ENCODE data around the gene DNAH9. TPM values are rescaled to one million over a fixed set of nuclear protein-coding genes. Genes with fewer than 3 reads are reported as not detected.

Gene DNAH9
- total and polyA plus RNA-seq, 2 of the 8 experiments (the other 6 are each of a cell fraction or from before 2014, with no cell fraction given): 0.21 to 0.86 TPM

- FAIRE-seq: no peak
- H3K9me3 ChIP-seq (ENCODE audit: insufficient read depth in 2 of 2, low read depth in 1 of 2, low read length in 1 of 2): no peaks in the 10 kb centered on the region
- WGBS, 2 experiments (ENCODE audit: extremely low coverage in 1 of 2, insufficient coverage in 1 of 2, insufficient read length in 1 of 2, insufficient replicate concordance in 2 of 2, low coverage in 1 of 2, low lambda C conversion rate in 2 of 2, missing lambda C conversion rate in 1 of 2): 87% methylated on average over 4 of the region's 4 CpGs; no CpG with 5 or more reads in 1 of the 2 experiments
- H3K23ac ChIP-seq (ENCODE audit: insufficient read length): no peak overlapping the region
- no peak overlapping the region for H2BK15ac ChIP-seq (ENCODE audit: low read length)
- H4K5ac ChIP-seq (ENCODE audit: insufficient read length, low read depth, low read length): no peak overlapping the region
- no peaks in the 10 kb centered on the region for H3K27me3 ChIP-seq (replicated peaks in 1 of 4; ENCODE audit: control insufficient read depth in 3 of 4, extremely low read depth in 1 of 4, insufficient read depth in 3 of 4, low read length in 3 of 4)
- no peak overlapping the region for H3K9ac ChIP-seq (replicated peaks in 1 of 4; ENCODE audit: extremely low read depth in 1 of 4, low read depth in 3 of 4, low read length in 3 of 4)
- no peak overlapping the region for H3K14ac ChIP-seq (ENCODE audit: insufficient read length)
- H4K91ac ChIP-seq (replicated peaks; ENCODE audit: insufficient read length, low read length): no peak overlapping the region
- ChIA-PET CTCF (ENCODE audit: partially characterized antibody) (interaction anchor here (0.6 to 2.3 kb wide), 22 partner anchors 8 to 1358 kb away, joined by 3 to 14 read pairs (median 4); partner anchors contain the start of gene ZNF18), POLR2A (ENCODE audit: partially characterized antibody) (interaction anchor here (4.8 kb wide), 1 partner anchor 11 kb away, joined by 27 read pairs; the partner anchor contains the start of gene ZNF18)
- no peak for DNase-seq (ENCODE audit: low read depth in 1 of 2, low spot score in 2 of 2)
- H2BK120ac ChIP-seq (replicated peaks; ENCODE audit: low read depth, low read length): no peak overlapping the region
- H3K56ac ChIP-seq (replicated peaks; ENCODE audit: insufficient read length, low read depth, low read length): no peak overlapping the region
- no peak overlapping the region for H2BK5ac ChIP-seq (ENCODE audit: low read depth, low read length)
- no peaks in the 10 kb centered on the region for H3K79me1 ChIP-seq (ENCODE audit: low read depth, low read length)
- no peak overlapping the region for H3K18ac ChIP-seq (ENCODE audit: extremely low read depth, low read length)
- no peak overlapping the region for H3K4ac ChIP-seq (replicated peaks; ENCODE audit: insufficient read length, low read depth, low read length)
- H2BK12ac ChIP-seq (ENCODE audit: low read depth, low read length): no peak overlapping the region
- H4K8ac ChIP-seq (ENCODE audit: extremely low read depth, insufficient read depth, low read length): no peak overlapping the region
- H3K23me2 ChIP-seq (ENCODE audit: low read depth, low read length): no peaks in the 10 kb centered on the region
- H3K36me3 ChIP-seq (ENCODE audit: control insufficient read depth in 2 of 4, insufficient read depth in 4 of 4, low read length in 3 of 4): peaks cover 0 to 13% (median 5%) of the 10 kb centered on the region in 4 experiments; a peak in 4 of 8 replicates
- H3K4me3 ChIP-seq (ENCODE audit: extremely low read depth in 1 of 4, insufficient read depth in 2 of 4, low read depth in 3 of 4, low read length in 4 of 4): no peak overlapping the region
- H2AFZ ChIP-seq (ENCODE audit: low read length): no peak overlapping the region
- H3K27ac ChIP-seq (ENCODE audit: low read depth, low read length): no peak overlapping the region
- peaks cover 0 to 13% (median 5%) of the 10 kb centered on the region in 4 experiments for H3K4me1 ChIP-seq (replicated peaks in 1 of 4; ENCODE audit: control insufficient read depth in 3 of 4, insufficient read depth in 4 of 4, low read length in 3 of 4)
- no peaks in the 10 kb centered on the region for H4K20me1 ChIP-seq (replicated peaks in 1 of 2; ENCODE audit: control insufficient read depth in 1 of 2, insufficient read depth in 2 of 2, low read length in 2 of 2)
- no peak overlapping the region for H3K4me2 ChIP-seq (ENCODE audit: insufficient read depth in 1 of 2, low read depth in 2 of 2, low read length in 2 of 2)
- no peaks in the 10 kb centered on the region for H3K79me2 ChIP-seq (ENCODE audit: control insufficient read depth in 1 of 2, insufficient read depth in 2 of 2, low read length in 2 of 2)
- H2AK5ac ChIP-seq (ENCODE audit: low read depth, low read length): no peak overlapping the region
- H2BK20ac ChIP-seq (ENCODE audit: low read length): no peak overlapping the region
- TF ChIP-seq JUND (IDR thresholded peaks at IDR 0.05; ENCODE audit: low read length): no peak
- no peak for TF ChIP-seq TBP (IDR thresholded peaks at IDR 0.05; ENCODE audit: low read depth, low read length)
- no peak for TF ChIP-seq SIRT6 (IDR thresholded peaks at IDR 0.05; ENCODE audit: low read length)
- no peak for TF ChIP-seq EP300 (IDR thresholded peaks at IDR 0.05; ENCODE audit: borderline replicate concordance in 1 of 2, low read depth in 2 of 2, low read length in 2 of 2)
- TF ChIP-seq POLR2AphosphoS5 (IDR thresholded peaks at IDR 0.05; ENCODE audit: low read depth, low read length): no peak
- no peak for TF ChIP-seq GTF2F1 (IDR thresholded peaks at IDR 0.05; ENCODE audit: borderline replicate concordance, low read depth, low read length)
- TF ChIP-seq CTBP2 (IDR thresholded peaks at IDR 0.05; ENCODE audit: borderline replicate concordance, insufficient read depth, insufficient read length, low read length): no peak
- TF ChIP-seq RBBP5 (IDR thresholded peaks at IDR 0.05; ENCODE audit: borderline replicate concordance, low read depth, low read length): no peak
- TF ChIP-seq ASH2L (IDR thresholded peaks at IDR 0.05; ENCODE audit: low read length): no peak
- no peak for TF ChIP-seq CHD1 (IDR thresholded peaks at IDR 0.05; ENCODE audit: low read depth, low read length)
- TF ChIP-seq NRF1 (IDR thresholded peaks at IDR 0.05; ENCODE audit: low read depth, low read length): no peak
These were observed 388.1 kb downstream of the DNAH9 start for GRCh38 chr17:11986179-11986941.

Data from H1 (cell line).